HTR-8/SVneo (cell line): Measurements from ENCODE around the gene ACE2.

ENCODE experiments used
- DNase-seq: peaks from one replicate; pipeline ENCODE4 v3.0.0; 2011; ENCODE audit warnings: low spot score, mixed read lengths; ENCODE audit not compliant: insufficient read length
- FAIRE-seq: peaks from 2 replicates; lab custom pipeline; 2011; peaks lifted over from hg19 to GRCh38; lab: Jason Lieb, UNC

The ACE2 gene

DNA sequence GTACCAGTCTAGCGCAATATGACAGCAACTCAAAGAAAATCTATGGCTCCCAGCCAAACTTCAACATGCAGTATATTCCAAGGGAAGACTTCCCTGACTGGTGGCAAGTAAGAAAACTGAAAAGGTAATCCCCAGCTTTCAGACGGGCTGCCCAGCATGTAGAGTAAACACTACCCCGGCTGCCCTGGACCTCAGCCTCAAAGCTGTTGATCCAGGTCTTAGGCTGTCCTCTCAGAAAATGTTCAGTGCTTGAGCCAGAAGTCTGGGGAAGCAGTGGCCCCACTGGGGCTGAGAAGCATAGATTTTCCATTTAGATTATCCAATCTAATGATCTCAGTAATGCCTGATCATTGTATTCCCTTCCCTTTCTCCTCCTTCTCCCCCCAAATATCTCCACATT, 78.3 kb downstream of the ACE2 start:
- DNase-seq, result no peak
- no peak for FAIRE-seq

DNA sequence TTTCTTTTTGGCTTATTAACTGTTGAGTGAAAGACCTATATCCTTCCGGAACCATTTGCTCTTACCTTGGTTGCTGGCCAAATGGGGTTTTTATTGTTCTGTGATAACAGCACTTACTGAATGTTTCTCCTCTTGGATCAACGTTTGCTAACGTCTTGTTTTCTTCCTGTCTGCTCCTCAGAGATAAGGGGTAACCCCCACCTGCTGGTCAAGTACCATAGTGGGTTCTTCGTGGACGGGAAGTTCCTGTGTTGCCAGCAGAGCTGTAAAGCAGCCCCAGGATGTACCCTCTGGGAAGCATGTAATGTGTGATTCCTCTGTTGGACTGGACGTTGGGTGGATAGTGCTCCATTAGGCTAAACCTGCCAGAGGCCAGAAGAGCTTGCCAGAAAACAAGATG, 84.8 kb downstream of the ACE2 start:
- DNase-seq (no peak), FAIRE-seq (no peak)

DNA sequence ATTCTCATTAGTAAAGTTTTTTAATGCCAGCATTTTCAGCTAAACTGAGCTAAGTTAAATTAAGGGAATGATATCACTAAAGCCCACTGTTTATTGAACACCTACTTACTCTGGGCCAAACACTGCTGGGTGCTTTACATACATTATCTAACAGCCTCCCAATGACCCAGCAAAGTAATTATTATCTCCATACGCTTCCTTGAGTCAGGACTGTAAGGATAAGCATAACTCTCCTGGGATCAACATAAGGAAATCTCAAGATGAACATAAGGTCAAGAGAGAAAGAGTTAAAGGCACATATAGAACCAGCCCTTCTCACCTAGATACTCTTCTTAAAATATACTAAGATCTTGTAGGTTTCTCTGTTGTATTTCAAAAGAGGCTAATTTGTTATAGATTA, 86.5 kb downstream of the ACE2 start:
- FAIRE-seq (no peak), DNase-seq (no peak)

DNA sequence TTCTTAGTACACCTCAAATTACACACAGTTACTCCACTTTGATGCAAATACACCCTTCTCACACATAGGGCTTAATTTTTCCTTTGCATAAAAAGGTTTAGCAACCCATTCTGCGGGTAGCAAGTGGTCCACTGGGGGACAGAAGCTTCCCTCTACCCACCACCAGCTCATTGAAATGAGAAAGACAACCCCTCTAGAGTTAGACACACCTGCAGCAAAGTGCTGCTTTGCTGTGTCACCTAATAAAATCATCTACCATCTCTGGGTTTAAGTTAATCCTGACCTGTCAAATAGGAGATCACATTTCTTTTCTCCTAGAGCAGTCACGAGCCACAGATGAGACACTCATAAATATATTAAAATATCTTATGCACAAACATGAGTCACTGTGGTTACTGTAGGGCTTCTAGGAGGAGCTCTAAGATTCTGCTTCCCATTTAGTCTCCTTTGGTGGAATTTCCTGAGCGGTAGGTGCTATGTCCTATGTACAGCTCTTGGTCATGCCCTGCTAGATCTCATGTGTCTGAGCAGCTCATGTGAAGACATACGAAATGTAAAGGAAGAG, 88.3 kb downstream of the ACE2 start:
- DNase-seq (no peak), FAIRE-seq (no peak)

DNA sequence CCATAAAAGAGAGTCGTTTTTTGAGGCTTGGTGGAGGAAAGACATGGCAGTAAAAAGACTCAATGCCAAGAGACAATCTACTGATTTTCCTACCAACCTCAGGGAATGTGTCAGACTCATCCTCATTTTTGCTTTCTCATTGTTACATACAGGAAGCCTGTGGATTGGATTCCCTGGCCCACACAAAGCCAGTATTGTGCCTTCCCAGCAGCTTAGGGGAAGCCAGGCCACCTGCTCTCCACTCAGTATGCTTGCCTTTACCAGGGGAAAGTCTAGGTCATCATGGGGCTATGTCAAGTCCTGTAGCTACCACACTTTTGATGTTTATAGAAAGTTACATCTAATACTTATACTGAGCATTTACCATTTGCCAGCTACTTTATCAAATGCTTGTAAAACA, 89.2 kb downstream of the ACE2 start:
- FAIRE-seq, result no peak
- no peak for DNase-seq
